K562 (cell line): ENCODE measurements around the gene ALOX12B. TPM values are rescaled to one million over a fixed set of nuclear protein-coding genes. Genes with fewer than 3 reads are reported as not detected.
A peak's percentile ranks its signal among the peaks of the same experiment; 100 is the strongest.

Experiments used
- CBFB ChIP-seq: sonication (generic); formaldehyde crosslinking; IDR thresholded peaks from 2 replicates; pipeline ENCODE4 v1.4.0; 2020; ENCODE audit warnings: mild to moderate bottlenecking, missing genetic modification reagents
- HBP1 ChIP-seq: fragments of 450-650 bp; formaldehyde crosslinking; IDR thresholded peaks from 2 replicates; pipeline ENCODE4 v1.4.0; 2022; ENCODE audit warnings: missing genetic modification characterization
- KDM1A ChIP-seq, 2 experiments: fragments of 450-650 bp; IDR thresholded peaks; 2 replicates each; pipeline ENCODE4 v1.6.1; 2016; ENCODE audit warnings: mild to moderate bottlenecking in 2 of 2
- POLR3A ChIP-seq: IDR thresholded peaks from 2 replicates; pipeline ENCODE4 v1.6.1; 2011; ENCODE audit warnings: borderline replicate concordance, mild to moderate bottlenecking, moderate library complexity; ENCODE audit not compliant: insufficient read length, insufficient read depth; ENCODE audit errors: extremely low read depth
- RAD21 ChIP-seq, 2 experiments: fragments of 250-450 bp in 1 of 2; fragments of 450-650 bp in 1 of 2; sonication (Bioruptor Pico) in 1 of 2; formaldehyde crosslinking in 1 of 2; IDR thresholded peaks in 1 of 2; conservative IDR thresholded peaks in 1 of 2; 2 replicates each; pipeline versions ENCODE4 v1.4.0 to v1.8.0; 2020 to 2022; ENCODE audit warnings: mild to moderate bottlenecking in 2 of 2, moderate library complexity in 1 of 2
- SIX5 ChIP-seq, 2 experiments: IDR thresholded peaks; 2 replicates each; pipeline ENCODE4 v1.6.1; 2011; ENCODE audit warnings: low read length in 2 of 2, borderline replicate concordance in 1 of 2, low read depth in 1 of 2, mild to moderate bottlenecking in 1 of 2, moderate library complexity in 1 of 2; ENCODE audit not compliant: insufficient read depth in 1 of 2
- SPI1 ChIP-seq: IDR thresholded peaks from 2 replicates; pipeline ENCODE4 v1.6.1; 2011; ENCODE audit warnings: low read depth, low read length, control low read depth, borderline replicate concordance
- STAT6 ChIP-seq: sonication (generic); formaldehyde crosslinking; IDR thresholded peaks from 2 replicates; pipeline ENCODE4 v1.8.1; 2023; ENCODE audit warnings: mild to moderate bottlenecking, missing genetic modification reagents
- ZHX1 ChIP-seq: fragments of 150-350 bp; conservative IDR thresholded peaks from 2 replicates; pipeline ENCODE4 v1.6.1; 2014; ENCODE audit warnings: low read length
- polyA plus RNA-seq, 8 experiments: library from polyadenylated mRNA; depleted of rRNA in 4 of 8; stranded (reverse) in 5 of 8; unstranded in 3 of 8; fragments of >200 nt; fragmentation: Nextera tagmentation in 2 of 8; fragmentation: Illumina TruSeq in 1 of 8; extraction: Ambion mirVana in 2 of 8; extraction: Trizol in 1 of 8; gene quantifications; 2 replicates each; pipeline versions ENCODE4 v1.2.1 to v1.2.3, GENCODE V29; 2011 to 2014; ENCODE audit warnings: inconsistent platforms in 1 of 8, missing spikeins in 1 of 8
- total RNA-seq, 7 experiments: library from RNA; depleted of rRNA in 6 of 7; stranded (reverse); fragments of >200 nt in 6 of 7; fragmentation: Illumina TruSeq in 2 of 7; extraction: Trizol in 2 of 7; gene quantifications; 2 replicates each; pipeline versions ENCODE4 v1.2.1 to v1.2.3, GENCODE V29; 2011 to 2021; ENCODE audit warnings: low replicate concordance in 1 of 7

The ALOX12B gene
- total and polyA plus RNA-seq, 9 of the 15 experiments (the other 6 are each of a cell fraction or from before 2014, with no cell fraction given): not detected

- TF ChIP-seq STAT6 (CRISPR knock-in tag) (no peak), KDM1A (IDR thresholded peaks at IDR 0.05) (no peak), CBFB (0 out of 2 replicates have a peak, but pooled peaks have one; percentile 30), ZHX1 (0 out of 2 replicates have a peak, but pooled peaks have one; percentile 8), HBP1 (CRISPR knock-in tag) (0 out of 2 replicates have a peak, but pooled peaks have one; percentile 36), SPI1 (no peak), POLR3A (peak; percentile 81), SIX5 (IDR thresholded peaks at IDR 0.05; ENCODE audit: borderline replicate concordance in 1 of 2, insufficient read depth in 1 of 2, low read depth in 1 of 2, low read length in 2 of 2) (no peak), RAD21 (CRISPR knock-in tag; conservative IDR thresholded peaks at IDR 0.05 in 1 of 2, IDR thresholded peaks at IDR 0.05 in 1 of 2) (no peak)
Observed at GRCh38 chr17:8120520-8121406, 33.2 kb upstream of the ALOX12B start (continued).
